DMS53 (cell line): ENCODE data around the gene CTDNEP1.
"Not testable (repeated sequence)": the region's sequence is repeated elsewhere in the genome, so short reads cannot be mapped to it uniquely, and the experiment has no call there.

Source experiments
- DNase-seq: peaks from one replicate; lab custom pipeline; 2025; lab: John Stamatoyannopoulos, UW

CTDNEP1 gene

GRCh38 chr17:7248796-7249195 is 2.7 kb downstream of the CTDNEP1 start:
- DNase-seq: no peak

GRCh38 chr17:7246779-7247178 is 4.8 kb downstream of the CTDNEP1 start:
- DNase-seq: no peak

- DNase-seq: not testable (repeated sequence)
Observed at GRCh38 chr17:7243838-7244237, 7.7 kb downstream of the CTDNEP1 start.

GRCh38 chr17:7243453-7243729 is 8.1 kb downstream of the CTDNEP1 start:
- DNase-seq: no peak

GRCh38 chr17:7242717-7243452 is 8.6 kb downstream of the CTDNEP1 start:
- peak; percentile 99 for DNase-seq

GRCh38 chr17:7241783-7242716 is 9.5 kb downstream of the CTDNEP1 start, which contains the start of gene GABARAP:
Gene GABARAP, minus strand, starts transcription at chr17:7242449. Its CDS starts 119 bp downstream, at chr17:7242330.
- peak; percentile 96 for DNase-seq

- DNase-seq: peak; percentile 77
Observed at GRCh38 chr17:7241090-7241733, 10.3 kb downstream of the CTDNEP1 start.

GRCh38 chr17:7240375-7240774 is 11.2 kb downstream of the CTDNEP1 start:
- no peak for DNase-seq

- peak; percentile 100 for DNase-seq
Observed at GRCh38 chr17:7239091-7240027, 12.2 kb downstream of the CTDNEP1 start, which contains the start of gene PHF23. Gene PHF23, minus strand, starts transcription at chr17:7239457. Its CDS starts 178 bp downstream, at chr17:7239279.

GRCh38 chr17:7238420-7239090 is 13.0 kb downstream of the CTDNEP1 start:
- peak; percentile 73 for DNase-seq

GRCh38 chr17:7237761-7238419 is 13.6 kb downstream of the CTDNEP1 start:
- DNase-seq: peak; percentile 82

- DNase-seq: no peak
Observed at GRCh38 chr17:7237266-7237760, 14.2 kb downstream of the CTDNEP1 start.

- DNase-seq: no peak
Observed at GRCh38 chr17:7236808-7237207, 14.7 kb downstream of the CTDNEP1 start.

GRCh38 chr17:7235693-7236665 is 15.6 kb downstream of the CTDNEP1 start:
- DNase-seq: peak; percentile 78

- peak; percentile 99 for DNase-seq
Observed at GRCh38 chr17:7234083-7234951, 17.2 kb downstream of the CTDNEP1 start, which contains the start of gene DVL2. Gene DVL2, minus strand, starts transcription at chr17:7234517. Its CDS starts 255 bp downstream, at chr17:7234262.

- DNase-seq: no peak
Observed at GRCh38 chr17:7233701-7234082, 17.8 kb downstream of the CTDNEP1 start.

- no peak for DNase-seq
Observed at GRCh38 chr17:7232114-7232513, 19.4 kb downstream of the CTDNEP1 start.

- DNase-seq: no peak
Observed at GRCh38 chr17:7229504-7229903, 22.0 kb downstream of the CTDNEP1 start.
